Astrocyte (in vitro differentiated cells and primary cell): Measurements from ENCODE around the gene SUMF1. TPM values are rescaled to one million over a fixed set of nuclear protein-coding genes. Genes with fewer than 3 reads are reported as not detected.
A peak's percentile ranks its signal among the peaks of the same experiment; 100 is the strongest.

Experiments used
- DNase-seq: peaks from one replicate; pipeline ENCODE4 v3.0.0-alpha.2; 2010; ENCODE audit warnings: low read depth
- FAIRE-seq: peaks from 2 replicates; lab custom pipeline; 2011; peaks lifted over from hg19 to GRCh38; lab: Jason Lieb, UNC
- H2AFZ ChIP-seq: 2 replicates; pipeline ENCODE4 v1.6.0; 2012; ENCODE audit warnings: low read depth, low read length, inconsistent platforms
- H3K27ac ChIP-seq: 2 replicates; pipeline ENCODE4 v1.5.1; 2011; ENCODE audit warnings: low read depth, low read length, inconsistent platforms
- H3K27me3 ChIP-seq: 2 replicates; pipeline ENCODE4 v1.6.0; 2011; ENCODE audit warnings: low read length, inconsistent platforms; ENCODE audit not compliant: insufficient read depth
- H3K36me3 ChIP-seq: 2 replicates; pipeline ENCODE4 v1.5.1; 2011; ENCODE audit warnings: low read length, inconsistent platforms; ENCODE audit not compliant: insufficient read depth
- H3K4me1 ChIP-seq: 2 replicates; pipeline ENCODE4 v1.5.1; 2011; ENCODE audit warnings: low read length, inconsistent platforms; ENCODE audit not compliant: insufficient read depth
- H3K4me2 ChIP-seq: 2 replicates; pipeline ENCODE4 v1.6.0; 2012; ENCODE audit warnings: low read length, inconsistent platforms
- H3K4me3 ChIP-seq: 2 replicates; pipeline ENCODE4 v1.5.1; 2011; ENCODE audit warnings: low read depth, mild to moderate bottlenecking, low read length, inconsistent platforms; ENCODE audit not compliant: insufficient read depth
- H3K79me2 ChIP-seq: 2 replicates; pipeline ENCODE4 v1.6.0; 2012; ENCODE audit warnings: mild to moderate bottlenecking, low read length, inconsistent platforms; ENCODE audit not compliant: insufficient read depth
- H3K9ac ChIP-seq: 2 replicates; pipeline ENCODE4 v1.6.0; 2012; ENCODE audit warnings: mild to moderate bottlenecking, low read length, inconsistent platforms
- H3K9me3 ChIP-seq: 2 replicates; pipeline ENCODE4 v1.5.1; 2012; ENCODE audit warnings: low read depth, mild to moderate bottlenecking, low read length, inconsistent platforms; ENCODE audit not compliant: insufficient read depth
- H4K20me1 ChIP-seq: 2 replicates; pipeline ENCODE4 v1.6.0; 2012; ENCODE audit warnings: low read length, inconsistent platforms; ENCODE audit not compliant: insufficient read depth
- H3K27ac Mint-ChIP-seq: one replicate; pipeline ENCODE4 v1.8.0; 2021; ENCODE audit warnings: mild to moderate bottlenecking, mixed read lengths; ENCODE audit not compliant: unreplicated experiment
- H3K27me3 Mint-ChIP-seq: one replicate; pipeline ENCODE4 v1.8.0; 2021; ENCODE audit warnings: low read depth, mixed read lengths; ENCODE audit not compliant: unreplicated experiment
- H3K36me3 Mint-ChIP-seq: one replicate; pipeline ENCODE4 v1.8.0; 2021; ENCODE audit warnings: low read depth, mixed read lengths; ENCODE audit not compliant: unreplicated experiment
- H3K4me1 Mint-ChIP-seq: one replicate; pipeline ENCODE4 v1.8.0; 2021; ENCODE audit warnings: low read depth, mixed read lengths; ENCODE audit not compliant: unreplicated experiment
- H3K4me3 Mint-ChIP-seq: one replicate; pipeline ENCODE4 v1.8.0; 2021; ENCODE audit warnings: mild to moderate bottlenecking, moderate library complexity, mixed read lengths; ENCODE audit not compliant: unreplicated experiment
- H3K9me3 Mint-ChIP-seq: one replicate; pipeline ENCODE4 v1.8.0; 2021; ENCODE audit warnings: mild to moderate bottlenecking, mixed read lengths; ENCODE audit not compliant: unreplicated experiment
- CTCF ChIP-seq: IDR thresholded peaks from 2 replicates; pipeline ENCODE4 v1.5.1; 2011; ENCODE audit warnings: low read depth, mild to moderate bottlenecking, inconsistent platforms, low read length, moderate library complexity; ENCODE audit not compliant: insufficient read depth
- EZH2 ChIP-seq: IDR thresholded peaks from 2 replicates; pipeline ENCODE4 v1.6.1; 2012; ENCODE audit warnings: mild to moderate bottlenecking, low read length, inconsistent platforms; ENCODE audit not compliant: insufficient read depth
- total RNA-seq: library from RNA; stranded (reverse); gene quantifications from 2 replicates; pipeline ENCODE4 v1.2.1, GENCODE V29; 2021

SUMF1 gene
- total RNA-seq, 1 donor from 2014 or later, result 17.4 TPM

- no peaks in the 10 kb centered on the region for H3K9me3 ChIP-seq
- no peak for FAIRE-seq
- no peaks in the 10 kb centered on the region for H4K20me1 ChIP-seq
- Mint-ChIP-seq H3K4me1 (no peaks in the 10 kb centered on the region), H3K27me3 (no peaks in the 10 kb centered on the region), H3K9me3 (peaks cover 2% of the 10 kb centered on the region), H3K27ac (no peak overlapping the region), H3K4me3 (no peak overlapping the region), H3K36me3 (peaks cover 9% of the 10 kb centered on the region)
- H3K4me2 ChIP-seq, result no peak overlapping the region
- H2AFZ ChIP-seq, result no peak overlapping the region
- H3K27ac ChIP-seq, result no peak overlapping the region
- H3K4me1 ChIP-seq, result no peaks in the 10 kb centered on the region
- H3K4me3 ChIP-seq, result no peak overlapping the region
- TF ChIP-seq EZH2 (no peak), CTCF (no peak)
- no peaks in the 10 kb centered on the region for H3K27me3 ChIP-seq
- H3K36me3 ChIP-seq, result no peaks in the 10 kb centered on the region
- no peak overlapping the region for H3K9ac ChIP-seq
- no peak for DNase-seq
- no peaks in the 10 kb centered on the region for H3K79me2 ChIP-seq
These were observed 87.1 kb downstream of the SUMF1 start for GRCh38 chr3:4380013-4380412.

GRCh38 chr3:4376499-4376898 is 90.6 kb downstream of the SUMF1 start:
- H3K27ac Mint-ChIP-seq, result no peak overlapping the region
- H2AFZ ChIP-seq, result no peak overlapping the region

More at GRCh38 chr3:4376499-4376898, 90.6 kb downstream of the SUMF1 start:
- Histone ChIP-seq H3K4me2 (no peak overlapping the region), H3K4me1 (no peaks in the 10 kb centered on the region), H3K9me3 (no peaks in the 10 kb centered on the region), H4K20me1 (no peaks in the 10 kb centered on the region), H3K27me3 (no peaks in the 10 kb centered on the region), H3K79me2 (no peaks in the 10 kb centered on the region), H3K4me3 (no peak overlapping the region), H3K27ac (no peak overlapping the region), H3K9ac (no peak overlapping the region), H3K36me3 (peaks cover 4% of the 10 kb centered on the region)
- TF ChIP-seq EZH2 (no peak), CTCF (no peak)
- Mint-ChIP-seq H3K27me3 (no peaks in the 10 kb centered on the region), H3K4me1 (no peaks in the 10 kb centered on the region), H3K9me3 (peaks cover 7% of the 10 kb centered on the region), H3K4me3 (no peak overlapping the region), H3K36me3 (peaks cover 16% of the 10 kb centered on the region)
- DNase-seq (peak; percentile 14), FAIRE-seq (no peak)
